Epithelial cell of proximal tubule (primary cell): Measurements from ENCODE around the gene DACH2. TPM values are rescaled to one million over a fixed set of nuclear protein-coding genes. Genes with fewer than 3 reads are reported as not detected.

Experiments
- DNase-seq: peaks from one replicate; pipeline ENCODE4 v3.0.0-alpha.2; 2011; ENCODE audit warnings: low read depth
- H3K4me3 ChIP-seq: 2 replicates; pipeline ENCODE4 v1.5.1; 2011; ENCODE audit warnings: low read depth, mild to moderate bottlenecking, low read length
- total RNA-seq: library from RNA; depleted of rRNA; stranded (reverse); fragments of >200 nt; gene quantifications from 2 replicates; pipeline ENCODE4 v1.2.3, GENCODE V29; 2015
- TF ChIP-seq, protein P1 (sequence below): conservative IDR thresholded peaks from 2 replicates; pipeline ENCODE4 v1.5.1; 2012; ENCODE audit warnings: low read depth, mild to moderate bottlenecking, low read length

The DACH2 gene
- total RNA-seq, 1 donor from 2014 or later = not detected

DNA sequence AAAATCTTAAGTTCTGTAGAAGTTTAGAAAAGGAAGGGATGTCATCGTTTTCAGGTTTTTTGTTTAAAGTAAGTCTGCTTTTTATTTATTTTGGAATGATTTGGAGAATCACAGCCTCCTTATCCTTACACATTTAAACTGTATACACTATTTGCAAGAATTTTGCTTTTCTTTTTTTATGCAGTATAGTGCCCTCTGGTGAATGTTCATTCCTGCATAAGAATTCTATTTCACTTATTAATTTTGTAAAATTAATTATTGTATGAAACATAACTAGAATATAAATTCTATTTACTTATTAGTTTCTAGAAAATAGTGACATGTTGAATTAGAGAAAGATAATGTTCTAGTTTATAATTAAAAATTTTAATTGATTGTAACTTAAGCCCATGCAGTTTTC lies 44.6 kb downstream of the DACH2 start:
- DNase-seq = no peak
- TF ChIP-seq, protein P1, sequence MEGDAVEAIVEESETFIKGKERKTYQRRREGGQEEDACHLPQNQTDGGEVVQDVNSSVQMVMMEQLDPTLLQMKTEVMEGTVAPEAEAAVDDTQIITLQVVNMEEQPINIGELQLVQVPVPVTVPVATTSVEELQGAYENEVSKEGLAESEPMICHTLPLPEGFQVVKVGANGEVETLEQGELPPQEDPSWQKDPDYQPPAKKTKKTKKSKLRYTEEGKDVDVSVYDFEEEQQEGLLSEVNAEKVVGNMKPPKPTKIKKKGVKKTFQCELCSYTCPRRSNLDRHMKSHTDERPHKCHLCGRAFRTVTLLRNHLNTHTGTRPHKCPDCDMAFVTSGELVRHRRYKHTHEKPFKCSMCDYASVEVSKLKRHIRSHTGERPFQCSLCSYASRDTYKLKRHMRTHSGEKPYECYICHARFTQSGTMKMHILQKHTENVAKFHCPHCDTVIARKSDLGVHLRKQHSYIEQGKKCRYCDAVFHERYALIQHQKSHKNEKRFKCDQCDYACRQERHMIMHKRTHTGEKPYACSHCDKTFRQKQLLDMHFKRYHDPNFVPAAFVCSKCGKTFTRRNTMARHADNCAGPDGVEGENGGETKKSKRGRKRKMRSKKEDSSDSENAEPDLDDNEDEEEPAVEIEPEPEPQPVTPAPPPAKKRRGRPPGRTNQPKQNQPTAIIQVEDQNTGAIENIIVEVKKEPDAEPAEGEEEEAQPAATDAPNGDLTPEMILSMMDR = no peak
- no peak overlapping the region for H3K4me3 ChIP-seq

DNA sequence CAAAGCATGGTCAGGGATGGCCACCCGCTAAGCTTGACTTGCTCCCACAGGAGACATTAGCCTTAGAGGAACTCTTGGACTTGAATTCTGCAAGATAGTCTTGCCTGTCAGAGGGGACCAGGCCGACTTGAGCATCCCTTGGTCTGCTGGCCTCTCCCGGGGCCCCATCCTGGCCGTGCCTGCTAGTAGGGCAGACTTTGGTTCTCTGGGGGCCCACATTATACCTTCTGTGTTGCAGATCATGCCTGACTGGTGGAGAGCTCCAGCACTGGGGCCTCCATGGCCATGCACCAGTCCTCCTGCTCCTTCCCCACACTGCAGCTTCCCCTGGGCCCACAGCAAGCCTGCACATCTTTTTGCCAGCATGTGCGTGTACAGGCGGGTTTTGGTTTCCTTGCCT lies 46.5 kb downstream of the DACH2 start:
- no peak overlapping the region for H3K4me3 ChIP-seq
- TF ChIP-seq, protein P1 = no peak
- DNase-seq = no peak

DNA sequence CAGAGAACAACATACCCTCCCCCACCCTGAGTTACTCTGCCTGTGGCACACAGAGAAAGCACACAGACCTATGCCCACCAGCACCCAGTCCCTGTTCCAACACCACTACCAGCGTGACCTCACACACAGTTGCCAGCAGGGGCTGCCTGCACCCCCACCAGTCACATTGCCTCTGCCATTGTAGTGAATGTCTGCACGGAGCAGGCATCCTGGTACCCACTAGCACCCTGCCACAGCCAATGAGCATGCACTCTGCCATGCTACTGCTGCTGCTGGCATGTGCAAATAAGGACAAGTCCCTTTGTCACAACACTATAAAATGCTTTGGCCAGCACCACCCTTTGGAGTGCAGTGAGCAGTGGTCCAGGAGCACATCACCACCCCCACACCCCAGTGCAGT lies 47.1 kb downstream of the DACH2 start:
- no peak for DNase-seq
- H3K4me3 ChIP-seq = no peak overlapping the region
- TF ChIP-seq, protein P1 = no peak

DNA sequence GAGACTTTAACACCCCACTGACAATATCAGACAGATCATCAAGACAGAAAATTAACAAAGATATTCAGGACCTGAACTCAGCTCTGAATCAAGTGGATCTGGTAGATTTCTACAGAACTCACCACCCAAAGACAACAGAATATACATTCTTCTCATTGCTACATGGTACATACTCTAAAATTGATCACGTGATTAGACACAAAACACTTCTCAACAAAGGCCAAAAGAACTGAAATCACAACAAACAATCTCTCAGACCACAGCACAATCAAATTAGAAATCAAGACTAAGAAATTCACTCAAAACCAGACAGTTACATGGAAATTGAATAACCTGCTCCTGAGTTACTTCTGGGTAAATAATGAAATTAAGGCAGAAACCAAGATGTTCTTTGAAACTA lies 49.6 kb downstream of the DACH2 start:
- DNase-seq = no peak
- TF ChIP-seq, protein P1 = no peak
- H3K4me3 ChIP-seq = no peak overlapping the region

DNA sequence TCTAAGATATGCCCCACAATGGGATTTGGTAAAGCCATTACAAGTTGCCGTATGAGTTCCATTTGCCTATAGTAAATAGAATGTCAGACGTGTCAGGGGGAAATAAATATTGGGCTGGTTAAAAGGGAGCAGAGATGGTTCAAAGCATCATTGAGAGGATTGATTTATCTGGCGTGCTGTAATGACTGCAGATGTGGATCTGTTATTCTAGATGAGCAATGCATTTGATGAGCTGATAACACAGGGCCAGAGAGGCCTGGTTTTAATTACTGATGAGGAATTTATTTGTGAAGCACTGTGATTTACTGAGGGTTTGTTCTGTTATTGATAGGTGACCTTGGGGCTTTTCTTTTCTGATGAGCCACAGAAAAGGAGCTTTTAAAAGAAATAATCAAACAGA lies 62.5 kb downstream of the DACH2 start:
- DNase-seq = no peak
- no peak overlapping the region for H3K4me3 ChIP-seq
- TF ChIP-seq, protein P1 = no peak

- DNase-seq = no peak
- TF ChIP-seq, protein P1 = no peak
Measured at GRCh38 chrX:86215260-86215659, 67.0 kb downstream of the DACH2 start.

DNA sequence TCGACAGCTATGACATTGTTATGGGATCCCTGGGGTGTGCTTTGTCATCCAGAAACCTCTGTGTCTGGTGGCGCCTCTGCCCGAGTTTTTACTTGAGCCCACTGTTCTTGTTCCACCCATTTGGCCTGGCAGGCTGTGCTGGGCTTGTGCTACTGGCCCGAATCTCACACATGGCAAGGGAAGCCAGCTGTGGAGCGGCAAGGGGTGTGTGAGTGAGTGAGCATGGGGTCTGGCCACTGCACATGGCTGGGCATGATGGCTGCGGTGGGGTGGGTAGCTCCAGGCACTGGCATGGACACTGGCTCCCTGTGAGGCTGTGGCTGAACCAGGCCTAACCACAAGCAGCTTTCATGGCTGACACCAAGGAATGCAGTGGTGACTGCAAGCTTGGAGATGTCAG lies 89.2 kb downstream of the DACH2 start:
- DNase-seq = no peak
- TF ChIP-seq, protein P1 = no peak
- H3K4me3 ChIP-seq = no peak overlapping the region

More at GRCh38 chrX:86215260-86215659, 67.0 kb downstream of the DACH2 start:
- no peak overlapping the region for H3K4me3 ChIP-seq
